Natural killer cell treated with Interleukin-12 subunit alpha and Interleukin-12 subunit beta and Interleukin-15 and Interleukin-18, amount 100 ng/mL, for 72 hours (primary cell): Measurements from ENCODE around the gene CCDC195. TPM values are rescaled to one million over a fixed set of nuclear protein-coding genes. Genes with fewer than 3 reads are reported as not detected.

Experiments used
- ATAC-seq, 2 donors: fragments of 150-1000 bp; cut with Tn5 transposase in 1 of 2; sonication (Bioruptor Pico), chemical (Tn5 transposase) in 1 of 2; 2 replicates each; pipeline ENCODE4 v1.10.0; 2021
- DNase-seq: peaks from one replicate; pipeline ENCODE4 v3.0.0; 2022; ENCODE audit warnings: low spot score
- H3K27ac Mint-ChIP-seq, 2 donors: 1 replicate in 1 of 2; 2 replicates in 1 of 2; pipeline ENCODE4 v1.8.0; 2022; ENCODE audit warnings: mixed read lengths in 2 of 2, mild to moderate bottlenecking in 1 of 2, moderate library complexity in 1 of 2
- H3K27me3 Mint-ChIP-seq, 2 donors: 1 replicate in 1 of 2; 2 replicates in 1 of 2; pipeline ENCODE4 v1.8.0; 2022; ENCODE audit warnings: mixed read lengths in 2 of 2
- H3K36me3 Mint-ChIP-seq: one replicate; pipeline ENCODE4 v1.8.0; 2022; ENCODE audit warnings: mixed read lengths
- H3K4me1 Mint-ChIP-seq, 2 donors: 1 replicate in 1 of 2; 2 replicates in 1 of 2; pipeline ENCODE4 v1.8.0; 2022; ENCODE audit warnings: low read depth in 2 of 2, mixed read lengths in 2 of 2, mild to moderate bottlenecking in 1 of 2
- H3K4me3 Mint-ChIP-seq: one replicate; pipeline ENCODE4 v1.8.0; 2022; ENCODE audit warnings: mixed read lengths
- H3K9me3 Mint-ChIP-seq: 2 replicates; pipeline ENCODE4 v1.8.0; 2022; ENCODE audit warnings: mixed read lengths
- total RNA-seq, 2 donors: library from RNA; stranded (reverse); gene quantifications; one replicate each; pipeline ENCODE4 v1.2.3, GENCODE V29; 2022

CCDC195 gene
- total RNA-seq, 2 donors from 2014 or later = not detected

GRCh38 chr2:224722770-224723169 lies 6.6 kb upstream of the CCDC195 start:
- Mint-ChIP-seq H3K27me3 (peaks cover 16 to 24% of the 10 kb centered on the region in 2 donors), H3K27ac (no peak overlapping the region), H3K9me3 (peaks cover 3% of the 10 kb centered on the region), H3K36me3 (no peaks in the 10 kb centered on the region), H3K4me3 (no peak overlapping the region), H3K4me1 (no peaks in the 10 kb centered on the region)
- ATAC-seq = no peak
- no peak for DNase-seq

- Mint-ChIP-seq H3K9me3 (no peaks in the 10 kb centered on the region), H3K27ac (no peak overlapping the region), H3K4me1 (no peaks in the 10 kb centered on the region), H3K36me3 (no peaks in the 10 kb centered on the region), H3K27me3 (peaks cover 12 to 19% of the 10 kb centered on the region in 2 donors), H3K4me3 (no peak overlapping the region)
- DNase-seq = no peak
- ATAC-seq = no peak
These were observed 6.1 kb upstream of the CCDC195 start for GRCh38 chr2:224722250-224722649.

GRCh38 chr2:224716921-224717320 lies 756 bp upstream of the CCDC195 start:
- ATAC-seq (no peak), DNase-seq (no peak)
- peaks cover 16% of the 10 kb centered on the region in 2 donors for H3K27me3 Mint-ChIP-seq
- no peaks in the 10 kb centered on the region for H3K4me1 Mint-ChIP-seq
- no peaks in the 10 kb centered on the region for H3K9me3 Mint-ChIP-seq
- no peaks in the 10 kb centered on the region for H3K36me3 Mint-ChIP-seq
- no peak overlapping the region for H3K27ac Mint-ChIP-seq
- H3K4me3 Mint-ChIP-seq = no peak overlapping the region

- H3K9me3 Mint-ChIP-seq = no peaks in the 10 kb centered on the region
- H3K4me3 Mint-ChIP-seq = no peak overlapping the region
- H3K36me3 Mint-ChIP-seq = no peaks in the 10 kb centered on the region
- ATAC-seq (no peak), DNase-seq (no peak)
- H3K27me3 Mint-ChIP-seq = peaks cover 34 to 60% of the 10 kb centered on the region in 2 donors
- no peak overlapping the region for H3K27ac Mint-ChIP-seq
- H3K4me1 Mint-ChIP-seq = no peaks in the 10 kb centered on the region
These were observed 4.1 kb downstream of the CCDC195 start for GRCh38 chr2:224711859-224712665.

- Mint-ChIP-seq H3K4me3 (no peak overlapping the region), H3K4me1 (no peaks in the 10 kb centered on the region), H3K27ac (no peak overlapping the region), H3K27me3 (peaks cover 31 to 55% of the 10 kb centered on the region in 2 donors), H3K36me3 (no peaks in the 10 kb centered on the region), H3K9me3 (no peaks in the 10 kb centered on the region)
- ATAC-seq = no peak
- no peak for DNase-seq
These were observed 4.8 kb downstream of the CCDC195 start for GRCh38 chr2:224711381-224711780.

GRCh38 chr2:224709301-224709700 lies 6.9 kb downstream of the CCDC195 start:
- ATAC-seq = no peak
- Mint-ChIP-seq H3K27ac (no peak overlapping the region), H3K9me3 (no peaks in the 10 kb centered on the region), H3K4me1 (no peaks in the 10 kb centered on the region), H3K4me3 (no peak overlapping the region), H3K36me3 (no peaks in the 10 kb centered on the region), H3K27me3 (peaks cover 21 to 50% of the 10 kb centered on the region in 2 donors)
- no peak for DNase-seq

GRCh38 chr2:224694502-224694901 lies 21.7 kb downstream of the CCDC195 start:
- H3K4me1 Mint-ChIP-seq = no peaks in the 10 kb centered on the region
- peaks cover 15 to 20% of the 10 kb centered on the region in 2 donors for H3K27me3 Mint-ChIP-seq
- H3K9me3 Mint-ChIP-seq = no peaks in the 10 kb centered on the region
- no peak for DNase-seq
- H3K36me3 Mint-ChIP-seq = no peaks in the 10 kb centered on the region
- ATAC-seq = no peak
- H3K4me3 Mint-ChIP-seq = no peak overlapping the region
- H3K27ac Mint-ChIP-seq = no peak overlapping the region

- no peak for DNase-seq
- Mint-ChIP-seq H3K27ac (no peak overlapping the region), H3K4me3 (no peak overlapping the region), H3K4me1 (no peaks in the 10 kb centered on the region), H3K9me3 (no peaks in the 10 kb centered on the region), H3K36me3 (no peaks in the 10 kb centered on the region), H3K27me3 (peaks cover 12 to 16% of the 10 kb centered on the region in 2 donors)
- ATAC-seq = no peak
These were observed 24.6 kb downstream of the CCDC195 start for GRCh38 chr2:224691563-224691962.

GRCh38 chr2:224690868-224691267 lies 25.3 kb downstream of the CCDC195 start:
- Mint-ChIP-seq H3K27ac (no peak overlapping the region), H3K9me3 (no peaks in the 10 kb centered on the region), H3K36me3 (no peaks in the 10 kb centered on the region), H3K4me1 (no peaks in the 10 kb centered on the region), H3K27me3 (peaks cover 12 to 17% of the 10 kb centered on the region in 2 donors), H3K4me3 (no peak overlapping the region)
- no peak for DNase-seq
- ATAC-seq = no peak

GRCh38 chr2:224689539-224689938 lies 26.6 kb downstream of the CCDC195 start:
- no peak overlapping the region for H3K4me3 Mint-ChIP-seq

GRCh38 chr2:224688997-224689396 lies 27.2 kb downstream of the CCDC195 start:
- Mint-ChIP-seq H3K4me3 (no peak overlapping the region), H3K36me3 (no peaks in the 10 kb centered on the region), H3K27me3 (peaks cover 22% of the 10 kb centered on the region in 2 donors), H3K4me1 (no peaks in the 10 kb centered on the region), H3K27ac (no peak overlapping the region), H3K9me3 (no peaks in the 10 kb centered on the region)
- DNase-seq (no peak), ATAC-seq (no peak)

More at GRCh38 chr2:224689539-224689938, 26.6 kb downstream of the CCDC195 start:
- ATAC-seq (no peak), DNase-seq (no peak)
- Mint-ChIP-seq H3K27me3 (peaks cover 17 to 19% of the 10 kb centered on the region in 2 donors), H3K9me3 (no peaks in the 10 kb centered on the region), H3K27ac (no peak overlapping the region), H3K4me1 (no peaks in the 10 kb centered on the region), H3K36me3 (no peaks in the 10 kb centered on the region)

GRCh38 chr2:224687156-224687555 lies 29.0 kb downstream of the CCDC195 start:
- ATAC-seq (no peak), DNase-seq (no peak)
- H3K36me3 Mint-ChIP-seq = no peaks in the 10 kb centered on the region
- H3K4me3 Mint-ChIP-seq = no peak overlapping the region
- H3K4me1 Mint-ChIP-seq = no peaks in the 10 kb centered on the region
- H3K27ac Mint-ChIP-seq = no peak overlapping the region
- H3K9me3 Mint-ChIP-seq = no peaks in the 10 kb centered on the region
- peaks cover 25 to 30% of the 10 kb centered on the region in 2 donors for H3K27me3 Mint-ChIP-seq

GRCh38 chr2:224685121-224685520 lies 31.0 kb downstream of the CCDC195 start:
- no peaks in the 10 kb centered on the region for H3K9me3 Mint-ChIP-seq
- no peak overlapping the region for H3K4me3 Mint-ChIP-seq
- DNase-seq = no peak
- peaks cover 17 to 18% of the 10 kb centered on the region in 2 donors for H3K27me3 Mint-ChIP-seq
- no peak for ATAC-seq
- no peaks in the 10 kb centered on the region for H3K4me1 Mint-ChIP-seq
- no peaks in the 10 kb centered on the region for H3K36me3 Mint-ChIP-seq
- no peak overlapping the region for H3K27ac Mint-ChIP-seq

GRCh38 chr2:224682134-224682533 lies 34.0 kb downstream of the CCDC195 start:
- H3K9me3 Mint-ChIP-seq = no peaks in the 10 kb centered on the region
- no peak overlapping the region for H3K27ac Mint-ChIP-seq
- no peaks in the 10 kb centered on the region for H3K4me1 Mint-ChIP-seq
- peaks cover 14 to 18% of the 10 kb centered on the region in 2 donors for H3K27me3 Mint-ChIP-seq
- ATAC-seq (no peak), DNase-seq (no peak)
- no peaks in the 10 kb centered on the region for H3K36me3 Mint-ChIP-seq
- H3K4me3 Mint-ChIP-seq = no peak overlapping the region
